ENCODE data around the gene PARVB. TPM values are rescaled to one million over a fixed set of nuclear protein-coding genes. Genes with fewer than 3 reads are reported as not detected.

The PARVB gene
- total and polyA plus RNA-seq, 9 of the 15 experiments (the other 6 are each of a cell fraction or from before 2014, with no cell fraction given), result 1.1 to 59.2 (median 29.2) TPM

DNA sequence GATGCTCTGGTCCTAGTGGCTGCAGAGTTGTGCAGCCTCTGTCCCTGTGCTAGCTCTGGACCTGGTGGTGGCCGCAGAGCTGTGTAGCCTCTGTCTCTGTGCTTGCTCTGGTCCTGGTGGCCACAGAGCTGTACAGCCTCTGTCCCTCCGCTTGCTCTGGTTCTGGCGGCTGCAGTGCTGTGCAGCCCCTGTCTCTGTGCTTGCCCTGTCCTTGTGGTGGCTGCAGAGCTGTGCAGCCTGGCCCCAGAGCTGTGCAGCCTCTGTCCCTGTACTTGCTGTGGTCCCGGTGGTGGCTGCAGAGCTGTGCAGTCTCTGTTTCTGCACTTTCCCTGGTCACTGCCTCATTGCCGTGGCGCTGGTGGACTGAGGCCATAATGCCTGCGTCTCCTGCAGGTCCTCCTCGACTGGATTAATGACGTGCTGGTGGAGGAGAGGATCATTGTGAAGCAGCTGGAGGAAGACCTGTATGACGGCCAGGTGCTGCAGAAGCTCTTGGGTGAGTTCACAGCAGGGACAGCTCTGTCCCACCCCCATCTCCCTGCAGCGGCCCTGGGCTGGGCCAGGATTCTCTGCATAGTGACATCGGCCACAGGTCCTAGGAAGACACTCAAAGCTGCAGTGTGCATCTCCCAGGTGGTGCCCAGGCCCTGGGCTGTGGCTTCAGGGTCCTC is 94.7 kb downstream of the PARVB start:
- Histone ChIP-seq H4K20me1 (replicated peaks; ENCODE audit: control insufficient read depth, insufficient read depth, low read length) (no peaks in the 10 kb centered on the region), H3K9me1 (ENCODE audit: control insufficient read depth, insufficient read depth, low read length) (no peaks in the 10 kb centered on the region), H3K9ac (ENCODE audit: insufficient read depth in 1 of 2, low read depth in 2 of 2, low read length in 2 of 2) (no peak overlapping the region), H3K4me1 (replicated peaks in 1 of 2; ENCODE audit: control insufficient read depth in 2 of 2, insufficient read depth in 2 of 2, low read length in 2 of 2) (peaks cover 0 to 3% of the 10 kb centered on the region in 2 experiments; a peak in 1 of 5 replicates), H3K4me2 (ENCODE audit: insufficient read depth, low read length) (no peak overlapping the region), H3K27me3 (ENCODE audit: control insufficient read depth in 2 of 2, insufficient read depth in 2 of 2, low read length in 2 of 2) (no peaks in the 10 kb centered on the region), H3K27ac (ENCODE audit: extremely low read depth, low read depth, low read length) (no peak overlapping the region), H2AFZ (ENCODE audit: low read depth, low read length) (no peak overlapping the region), H3K79me2 (ENCODE audit: control insufficient read depth, insufficient read depth, low read length) (no peaks in the 10 kb centered on the region), H3K4me3 (no peak overlapping the region), H3K36me3 (ENCODE audit: control insufficient read depth, insufficient read depth, low read length) (no peaks in the 10 kb centered on the region; the same call in 2 of the 3 replicates), H3K9me3 (replicated peaks; ENCODE audit: control insufficient read depth, insufficient read depth, low read depth, low read length) (no peaks in the 10 kb centered on the region)
- DNase-seq (ENCODE audit: extremely low read depth in 1 of 4, low spot score in 3 of 4) (no peak), ATAC-seq (no peak), FAIRE-seq (no peak)
- intact Hi-C loops (cut with micrococcal nuclease), result no loop called here
- POLR2A ChIA-PET, result no interaction called here
- BruUV-seq (replicated peaks), result no TSS peak
- in situ Hi-C loops (cut with MboI), result no loop called here
- CTCF ChIA-PET (ENCODE audit: low intra/inter-chr PET ratio), result no interaction called here
- TF ChIP-seq SMAD4 (CRISPR knock-in tag; conservative IDR thresholded peaks at IDR 0.05) (no peak), ZNF347 (CRISPR knock-in tag; IDR thresholded peaks at IDR 0.05; ENCODE audit: low read depth) (no peak), MAFF (IDR thresholded peaks at IDR 0.05; ENCODE audit: low read length) (no peak)
- TF ChIP-seq, protein P1, sequence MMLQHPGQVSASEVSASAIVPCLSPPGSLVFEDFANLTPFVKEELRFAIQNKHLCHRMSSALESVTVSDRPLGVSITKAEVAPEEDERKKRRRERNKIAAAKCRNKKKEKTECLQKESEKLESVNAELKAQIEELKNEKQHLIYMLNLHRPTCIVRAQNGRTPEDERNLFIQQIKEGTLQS (IDR thresholded peaks at IDR 0.05), result no peak
- TF ChIP-seq, protein P1 (CRISPR knock-in tag; conservative IDR thresholded peaks at IDR 0.05), result no peak
- TF ChIP-seq, protein P2, sequence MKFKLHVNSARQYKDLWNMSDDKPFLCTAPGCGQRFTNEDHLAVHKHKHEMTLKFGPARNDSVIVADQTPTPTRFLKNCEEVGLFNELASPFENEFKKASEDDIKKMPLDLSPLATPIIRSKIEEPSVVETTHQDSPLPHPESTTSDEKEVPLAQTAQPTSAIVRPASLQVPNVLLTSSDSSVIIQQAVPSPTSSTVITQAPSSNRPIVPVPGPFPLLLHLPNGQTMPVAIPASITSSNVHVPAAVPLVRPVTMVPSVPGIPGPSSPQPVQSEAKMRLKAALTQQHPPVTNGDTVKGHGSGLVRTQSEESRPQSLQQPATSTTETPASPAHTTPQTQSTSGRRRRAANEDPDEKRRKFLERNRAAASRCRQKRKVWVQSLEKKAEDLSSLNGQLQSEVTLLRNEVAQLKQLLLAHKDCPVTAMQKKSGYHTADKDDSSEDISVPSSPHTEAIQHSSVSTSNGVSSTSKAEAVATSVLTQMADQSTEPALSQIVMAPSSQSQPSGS (CRISPR knock-in tag; IDR thresholded peaks at IDR 0.05), result no peak
- WGBS (ENCODE audit: insufficient coverage, low coverage, missing lambda C conversion rate), result 56% methylated on average over 8 of the region's 12 CpGs
